Right lobe of liver (tissue), 6 donors: Measurements from ENCODE around the gene NBL1. TPM values are rescaled to one million over a fixed set of nuclear protein-coding genes. Genes with fewer than 3 reads are reported as not detected.
"Not testable (repeated sequence)": the region's sequence is repeated elsewhere in the genome, so short reads cannot be mapped to it uniquely, and the experiment has no call there.

Source experiments
- ATAC-seq, 4 donors: fragments of 200-7000 bp; cut with Tn5 transposase; one replicate each; pipeline ENCODE4 v1.9.1; 2020; ENCODE audit warnings: mild to moderate bottlenecking in 4 of 4, moderate library complexity in 4 of 4
- DNase-seq, 3 donors: peaks; one replicate each; pipeline ENCODE4 v3.0.0-alpha.2; 2020
- H3K27ac ChIP-seq, 3 donors: fragments of 200-600 bp; one replicate each; pipeline ENCODE4 v1.8.0; 2022
- H3K27me3 ChIP-seq, 2 donors: fragments of 200-600 bp; one replicate each; pipeline ENCODE4 v1.8.0; 2022
- H3K36me3 ChIP-seq, 4 donors: fragments of 200-600 bp; sonication (generic) in 1 of 4; one replicate each; pipeline versions ENCODE4 v1.5.1 to v1.8.0; 2017 to 2022; ENCODE audit warnings: control low read depth in 1 of 4
- H3K4me1 ChIP-seq, 4 donors: fragments of 200-600 bp; sonication (generic) in 1 of 4; one replicate each; pipeline versions ENCODE4 v1.5.1 to v1.8.0; 2017 to 2022; ENCODE audit warnings: control low read depth in 1 of 4
- H3K4me3 ChIP-seq, 3 donors: fragments of 200-600 bp; one replicate each; pipeline ENCODE4 v1.8.0; 2022
- H3K9me3 ChIP-seq, 4 donors: fragments of 200-600 bp; sonication (generic) in 1 of 4; one replicate each; pipeline versions ENCODE4 v1.5.1 to v1.8.0; 2017 to 2022; ENCODE audit warnings: control low read depth in 1 of 4
- POLR2A ChIP-seq: fragments of 450-650 bp; IDR thresholded peaks from one replicate; pipeline ENCODE4 v1.6.1; 2017; ENCODE audit warnings: antibody characterized with exemption, mild to moderate bottlenecking
- WGBS: methylation state at CpG from one replicate; pipeline ENCODE4 v1.1.6; 2018; ENCODE audit warnings: low coverage, low lambda C conversion rate; ENCODE audit not compliant: insufficient coverage; ENCODE audit errors: missing lambda C conversion rate; 5-methylcytosine and 5-hydroxymethylcytosine counted together
- intact Hi-C, 2 donors: fragments of 100-400 bp; cut with DNase I; formaldehyde crosslinking; loops; one replicate each; pipeline versions ENCODE4 v1.11.2 to v1.14.1; 2022
- total RNA-seq, 6 experiments: library from RNA; depleted of rRNA in 2 of 6; stranded (reverse); fragments of >200 nt in 2 of 6; fragmentation: NEBNext Ultra II Directional in 3 of 6; extraction: Animal tissue kit (Norgen Biotek cat#: 25700) in 3 of 6; gene quantifications; one replicate each; pipeline versions ENCODE4 v1.1.0 to v1.2.4, GENCODE V29; 2016 to 2023
- TF ChIP-seq, protein P1 (sequence below), 4 donors: fragments of 200-600 bp in 3 of 4; fragments of 450-650 bp in 1 of 4; IDR thresholded peaks; one replicate each; pipeline versions ENCODE4 v1.5.1 to v1.8.0; 2016 to 2022; ENCODE audit warnings: antibody characterized with exemption in 4 of 4, mild to moderate bottlenecking in 2 of 4
- donor health status: DM: no; HTN: yes; CAD: no.
- donor health status: DM: no; HTN: no; CAD: no.
- donor health status: DM: no; HTN: no; CAD: no.
- donor health status: DM: no; HTN: yes; CAD: no.
- donor health status: DM: no; HTN: yes; CAD: no.

The NBL1 gene
- total RNA-seq, 6 experiments from 2014 or later, result 2.2 to 5.7 (median 3.4) TPM

DNA sequence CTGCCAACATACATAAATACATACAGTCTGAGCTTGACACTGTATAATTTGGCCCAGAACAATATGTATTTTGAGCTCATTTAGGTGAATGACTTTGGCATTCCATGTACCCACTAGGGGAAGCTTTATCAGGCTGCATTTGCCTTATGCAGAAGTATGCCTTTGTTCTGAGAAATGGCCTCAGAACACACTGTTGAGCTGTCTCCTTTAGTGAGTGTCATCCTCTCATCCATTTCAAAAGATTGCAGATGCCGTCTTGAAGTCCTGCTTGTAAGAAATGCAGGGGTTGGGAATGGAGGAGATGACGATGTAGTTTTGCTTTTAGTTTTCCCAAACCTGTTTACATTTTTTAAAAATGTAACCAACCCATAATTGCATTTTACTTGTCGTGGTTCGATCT, 14.8 kb upstream of the NBL1 start:
- Histone ChIP-seq H3K4me3 (no peak overlapping the region), H3K36me3 (peaks cover 0 to 24% (median 6%) of the 10 kb centered on the region in 4 donors), H3K9me3 (no peaks in the 10 kb centered on the region), H3K27me3 (no peaks in the 10 kb centered on the region), H3K27ac (no peak overlapping the region), H3K4me1 (no peaks in the 10 kb centered on the region)
- DNase-seq (no peak), ATAC-seq (no peak)
- no peak for TF ChIP-seq POLR2A
- TF ChIP-seq, protein P1, sequence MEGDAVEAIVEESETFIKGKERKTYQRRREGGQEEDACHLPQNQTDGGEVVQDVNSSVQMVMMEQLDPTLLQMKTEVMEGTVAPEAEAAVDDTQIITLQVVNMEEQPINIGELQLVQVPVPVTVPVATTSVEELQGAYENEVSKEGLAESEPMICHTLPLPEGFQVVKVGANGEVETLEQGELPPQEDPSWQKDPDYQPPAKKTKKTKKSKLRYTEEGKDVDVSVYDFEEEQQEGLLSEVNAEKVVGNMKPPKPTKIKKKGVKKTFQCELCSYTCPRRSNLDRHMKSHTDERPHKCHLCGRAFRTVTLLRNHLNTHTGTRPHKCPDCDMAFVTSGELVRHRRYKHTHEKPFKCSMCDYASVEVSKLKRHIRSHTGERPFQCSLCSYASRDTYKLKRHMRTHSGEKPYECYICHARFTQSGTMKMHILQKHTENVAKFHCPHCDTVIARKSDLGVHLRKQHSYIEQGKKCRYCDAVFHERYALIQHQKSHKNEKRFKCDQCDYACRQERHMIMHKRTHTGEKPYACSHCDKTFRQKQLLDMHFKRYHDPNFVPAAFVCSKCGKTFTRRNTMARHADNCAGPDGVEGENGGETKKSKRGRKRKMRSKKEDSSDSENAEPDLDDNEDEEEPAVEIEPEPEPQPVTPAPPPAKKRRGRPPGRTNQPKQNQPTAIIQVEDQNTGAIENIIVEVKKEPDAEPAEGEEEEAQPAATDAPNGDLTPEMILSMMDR (IDR thresholded peaks at IDR 0.05), result no peak
- intact Hi-C loops, result no loop called here
- WGBS, result 87% methylated on average over 4 of the region's 4 CpGs

DNA sequence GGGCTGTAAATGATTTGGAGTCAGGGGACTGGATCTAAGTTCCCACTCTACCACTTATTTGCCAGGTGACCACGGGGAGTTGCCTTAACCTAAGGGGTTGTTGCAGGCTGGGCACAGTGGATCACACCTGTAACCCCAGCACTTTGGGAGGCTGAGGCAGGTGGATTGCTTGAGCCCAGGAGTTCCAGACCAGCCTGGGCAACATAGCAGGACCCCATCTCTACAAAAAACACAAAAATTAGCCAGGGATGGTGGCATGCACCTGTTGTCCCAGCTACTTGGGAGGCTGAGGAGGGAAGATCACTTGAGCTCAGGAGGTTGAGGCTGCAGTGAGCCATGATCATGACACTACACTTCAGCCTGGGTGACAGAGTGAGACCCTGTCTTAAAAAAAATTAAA, 13.9 kb upstream of the NBL1 start:
- H3K9me3 ChIP-seq, H3K4me3 ChIP-seq, H3K27me3 ChIP-seq, intact Hi-C loops, ATAC-seq, H3K27ac ChIP-seq, H3K4me1 ChIP-seq: not testable (repeated sequence)
- WGBS, result no CpG with 5 or more reads among the region's 1 CpG
- peaks cover 0 to 17% (median 6%) of the 10 kb centered on the region in 4 donors for H3K36me3 ChIP-seq
- DNase-seq, result peak in 1 of 3 donors; percentile 9

DNA sequence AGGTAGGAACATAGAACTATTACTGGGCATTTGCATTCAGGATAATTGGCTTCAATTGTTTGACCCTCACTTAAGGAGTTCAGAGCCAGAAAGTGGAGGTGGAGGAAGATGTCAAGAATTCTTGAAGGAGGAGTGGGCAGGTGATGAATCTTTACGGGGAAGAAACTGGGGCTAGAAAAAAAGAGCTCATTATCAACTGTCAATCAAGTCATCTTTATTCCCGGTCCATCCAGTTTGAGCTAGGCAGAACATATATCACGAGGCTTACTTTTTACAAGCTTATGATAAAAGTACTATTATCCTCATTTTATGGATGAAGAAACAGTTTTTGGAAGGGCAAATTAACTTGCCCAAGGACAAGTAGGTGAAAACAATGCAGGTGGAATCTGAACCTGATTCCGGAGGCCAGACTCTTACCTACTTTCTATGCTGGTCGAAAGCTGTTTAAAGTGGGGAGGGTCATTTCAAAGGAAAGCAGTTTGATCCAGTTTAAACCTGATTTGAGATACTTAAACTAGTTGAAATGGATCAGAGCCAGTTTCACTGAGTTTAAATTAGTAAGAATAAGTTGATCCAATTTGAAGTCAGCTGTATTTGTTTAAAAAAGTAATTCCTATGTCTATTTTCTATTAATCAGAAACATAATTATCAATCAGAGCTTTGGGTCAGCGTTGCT, 13.3 kb upstream of the NBL1 start:
- H3K27ac ChIP-seq, result no peak overlapping the region
- WGBS, result 87% methylated on average over 6 of the region's 6 CpGs
- ATAC-seq (no peak), DNase-seq (peak in 1 of 3 donors; percentile 0)
- no peaks in the 10 kb centered on the region for H3K9me3 ChIP-seq
- intact Hi-C loops, result no loop called here
- peaks cover 0 to 14% (median 6%) of the 10 kb centered on the region in 4 donors for H3K36me3 ChIP-seq
- no peak overlapping the region for H3K4me3 ChIP-seq
- no peaks in the 10 kb centered on the region for H3K4me1 ChIP-seq
- no peaks in the 10 kb centered on the region for H3K27me3 ChIP-seq
- TF ChIP-seq, protein P1 (IDR thresholded peaks at IDR 0.05), result no peak
- no peak for TF ChIP-seq POLR2A

DNA sequence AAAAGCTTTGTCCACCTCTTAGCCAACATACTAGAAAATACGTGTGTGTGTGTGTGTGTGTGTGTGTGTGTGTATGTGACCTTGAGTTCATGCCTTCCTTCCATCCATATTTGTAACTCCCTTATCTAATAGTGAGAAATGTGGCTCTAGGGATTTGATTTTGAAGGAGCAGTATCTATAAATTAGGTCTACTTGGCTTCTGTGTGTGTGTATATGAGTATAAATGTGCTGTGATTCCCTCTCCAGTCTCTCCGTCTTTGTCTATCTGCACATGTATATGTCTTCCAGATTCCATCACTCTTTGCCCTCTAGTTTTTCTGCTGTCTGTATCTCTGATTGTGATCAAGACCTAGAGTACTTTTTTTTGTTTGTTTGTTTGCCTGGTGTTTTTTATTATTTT, 11.9 kb upstream of the NBL1 start:
- intact Hi-C loops, result no loop called here
- 86% methylated on average over 2 of the region's 2 CpGs for WGBS
- no peak for ATAC-seq
- H3K4me1 ChIP-seq, result no peaks in the 10 kb centered on the region
- no peak for TF ChIP-seq POLR2A
- TF ChIP-seq, protein P1 (IDR thresholded peaks at IDR 0.05), result no peak
- no peak overlapping the region for H3K4me3 ChIP-seq
- H3K27me3 ChIP-seq, result no peaks in the 10 kb centered on the region
- H3K27ac ChIP-seq, result no peak overlapping the region
- no peak for DNase-seq
- no peaks in the 10 kb centered on the region for H3K9me3 ChIP-seq
- H3K36me3 ChIP-seq, result peaks cover 0 to 6% (median under 1%) of the 10 kb centered on the region in 4 donors

DNA sequence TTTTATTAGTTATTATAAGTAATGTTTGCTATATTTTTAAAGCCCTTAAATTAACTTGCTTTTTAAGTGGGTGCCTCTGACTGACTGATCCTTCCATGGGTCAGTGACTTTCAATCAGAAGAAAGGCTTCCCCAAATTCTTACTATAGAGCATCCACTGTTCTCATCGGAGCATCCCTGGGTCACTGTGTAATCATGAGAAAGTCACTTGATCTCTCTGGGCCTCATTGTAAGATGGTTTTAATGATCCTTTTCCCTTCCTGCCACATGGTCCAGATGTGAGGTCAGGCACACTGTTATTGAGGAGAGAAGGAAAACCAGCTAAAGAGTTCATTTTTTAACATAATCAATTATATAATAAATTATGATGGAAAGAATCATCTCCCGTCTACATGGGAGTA, 11.0 kb upstream of the NBL1 start:
- ATAC-seq (no peak), DNase-seq (no peak)
- Histone ChIP-seq H3K27ac (no peak overlapping the region), H3K4me3 (no peak overlapping the region), H3K9me3 (no peaks in the 10 kb centered on the region), H3K4me1 (no peaks in the 10 kb centered on the region), H3K27me3 (no peaks in the 10 kb centered on the region), H3K36me3 (no peaks in the 10 kb centered on the region)
- intact Hi-C loops, result no loop called here
- WGBS, result 91% methylated on average over 2 of the region's 2 CpGs
- TF ChIP-seq, protein P1 (IDR thresholded peaks at IDR 0.05), result no peak
- TF ChIP-seq POLR2A, result no peak

DNA sequence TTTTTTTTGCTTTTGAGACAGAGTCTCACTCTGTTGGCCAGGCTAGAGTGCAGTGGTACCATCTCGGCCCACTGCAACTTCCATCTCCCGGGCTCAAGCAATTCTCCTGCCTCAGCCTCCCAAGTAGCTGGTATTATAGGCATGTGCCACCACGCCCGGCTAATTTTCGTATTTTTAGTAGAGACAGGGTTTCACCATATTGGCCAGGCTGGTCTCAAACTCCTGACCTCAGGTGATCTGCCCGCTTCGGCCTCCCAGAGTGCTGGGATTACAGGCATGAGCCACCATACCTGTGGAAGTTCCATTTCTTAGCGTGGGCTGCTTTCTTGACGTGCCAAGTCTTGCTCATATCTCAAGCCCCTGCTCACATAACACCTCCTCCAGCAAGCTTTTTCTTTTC, 9.0 kb upstream of the NBL1 start:
- intact Hi-C loops, ATAC-seq, H3K4me1 ChIP-seq, DNase-seq, H3K27ac ChIP-seq, H3K36me3 ChIP-seq, H3K4me3 ChIP-seq, H3K9me3 ChIP-seq, H3K27me3 ChIP-seq: not testable (repeated sequence)
- 99% methylated on average over 8 of the region's 9 CpGs for WGBS
